Stimulated activated CD4-positive, alpha-beta T cell treated with anti-CD3 and anti-CD28 coated beads, Interleukin-1b, Interleukin-23, amount 100 ng/mL, for 48 hours (primary cell): ENCODE measurements around the gene AKIRIN1.
"Not testable (repeated sequence)": the region's sequence is repeated elsewhere in the genome, so short reads cannot be mapped to it uniquely, and the experiment has no call there.

ENCODE experiments used
- DNase-seq: peaks from one replicate; pipeline ENCODE4 v3.0.0-alpha.2; 2020

AKIRIN1 gene

GRCh38 chr1:38990738-38991637 is at the start of gene AKIRIN1:
AKIRIN1 (plus strand) TSS chr1:38991276; CDS start chr1:38991381, 105 bp downstream.
- DNase-seq, result peak; percentile 97

- no peak for DNase-seq
Observed at GRCh38 chr1:38941527-38942019, 49.5 kb upstream of the AKIRIN1 start, which contains the start of gene RHBDL2. RHBDL2 (minus strand) TSS chr1:38941830; CDS start chr1:38919212, 22,618 bp downstream.

GRCh38 chr1:38942664-38943428 is 48.2 kb upstream of the AKIRIN1 start:
- no peak for DNase-seq

GRCh38 chr1:38944547-38944946 is 46.5 kb upstream of the AKIRIN1 start:
- no peak for DNase-seq

GRCh38 chr1:38950553-38950952 is 40.5 kb upstream of the AKIRIN1 start:
- no peak for DNase-seq

- no peak for DNase-seq
Observed at GRCh38 chr1:38953433-38953860, 37.6 kb upstream of the AKIRIN1 start.

GRCh38 chr1:38958967-38959366 is 32.1 kb upstream of the AKIRIN1 start:
- no peak for DNase-seq

GRCh38 chr1:38962113-38962512 is 29.0 kb upstream of the AKIRIN1 start:
- no peak for DNase-seq

GRCh38 chr1:38962560-38962959 is 28.5 kb upstream of the AKIRIN1 start:
- DNase-seq, result no peak

GRCh38 chr1:38964140-38964548 is 26.9 kb upstream of the AKIRIN1 start:
- no peak for DNase-seq

GRCh38 chr1:38973145-38973544 is 17.9 kb upstream of the AKIRIN1 start:
- not testable (repeated sequence) for DNase-seq

- no peak for DNase-seq
Observed at GRCh38 chr1:38973659-38974437, 17.2 kb upstream of the AKIRIN1 start.

- peak; percentile 28 for DNase-seq
Observed at GRCh38 chr1:38977399-38978244, 13.5 kb upstream of the AKIRIN1 start.

GRCh38 chr1:38978245-38978542 is 12.9 kb upstream of the AKIRIN1 start:
- not testable (repeated sequence) for DNase-seq

GRCh38 chr1:38979380-38979779 is 11.7 kb upstream of the AKIRIN1 start:
- DNase-seq, result not testable (repeated sequence)

GRCh38 chr1:38989979-38990378 is 1.1 kb upstream of the AKIRIN1 start:
- no peak for DNase-seq

GRCh38 chr1:38990386-38990737 is 714 bp upstream of the AKIRIN1 start:
- DNase-seq, result no peak

GRCh38 chr1:38991638-38992411 is 749 bp downstream of the AKIRIN1 start:
- no peak for DNase-seq

GRCh38 chr1:38992412-38993111 is 1.5 kb downstream of the AKIRIN1 start:
- no peak for DNase-seq

GRCh38 chr1:38994196-38994595 is 3.1 kb downstream of the AKIRIN1 start:
- no peak for DNase-seq
